ENCODE measurements around the gene PHACTR2. TPM values are rescaled to one million over a fixed set of nuclear protein-coding genes. Genes with fewer than 3 reads are reported as not detected.

PHACTR2 gene
- total RNA-seq, 4 donors from 2014 or later = 50.8 to 102 (median 65.1) TPM

DNA sequence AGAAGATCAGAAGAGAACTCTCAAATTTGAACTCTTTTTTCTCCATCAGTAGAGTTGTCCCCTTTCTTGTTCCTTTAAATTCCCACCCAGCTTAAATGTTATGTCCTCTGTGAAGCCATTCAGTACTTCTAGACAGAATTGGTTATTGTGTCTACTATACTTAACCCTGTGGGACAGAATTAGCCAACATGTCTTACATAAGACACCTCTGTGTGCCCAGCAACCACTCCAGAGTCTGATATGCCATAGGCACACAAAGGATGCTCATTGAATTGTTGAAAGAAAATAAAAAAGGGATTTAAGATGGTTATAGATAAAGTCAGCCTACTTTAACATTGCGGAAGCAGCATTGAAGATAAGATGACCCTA is 88.4 kb downstream of the PHACTR2 start:
- ATAC-seq (ENCODE audit: low FRiP score) (no peak), DNase-seq (ENCODE audit: low spot score) (no peak)
- TF ChIP-seq, protein P1, sequence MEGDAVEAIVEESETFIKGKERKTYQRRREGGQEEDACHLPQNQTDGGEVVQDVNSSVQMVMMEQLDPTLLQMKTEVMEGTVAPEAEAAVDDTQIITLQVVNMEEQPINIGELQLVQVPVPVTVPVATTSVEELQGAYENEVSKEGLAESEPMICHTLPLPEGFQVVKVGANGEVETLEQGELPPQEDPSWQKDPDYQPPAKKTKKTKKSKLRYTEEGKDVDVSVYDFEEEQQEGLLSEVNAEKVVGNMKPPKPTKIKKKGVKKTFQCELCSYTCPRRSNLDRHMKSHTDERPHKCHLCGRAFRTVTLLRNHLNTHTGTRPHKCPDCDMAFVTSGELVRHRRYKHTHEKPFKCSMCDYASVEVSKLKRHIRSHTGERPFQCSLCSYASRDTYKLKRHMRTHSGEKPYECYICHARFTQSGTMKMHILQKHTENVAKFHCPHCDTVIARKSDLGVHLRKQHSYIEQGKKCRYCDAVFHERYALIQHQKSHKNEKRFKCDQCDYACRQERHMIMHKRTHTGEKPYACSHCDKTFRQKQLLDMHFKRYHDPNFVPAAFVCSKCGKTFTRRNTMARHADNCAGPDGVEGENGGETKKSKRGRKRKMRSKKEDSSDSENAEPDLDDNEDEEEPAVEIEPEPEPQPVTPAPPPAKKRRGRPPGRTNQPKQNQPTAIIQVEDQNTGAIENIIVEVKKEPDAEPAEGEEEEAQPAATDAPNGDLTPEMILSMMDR (IDR thresholded peaks at IDR 0.05) = no peak

DNA sequence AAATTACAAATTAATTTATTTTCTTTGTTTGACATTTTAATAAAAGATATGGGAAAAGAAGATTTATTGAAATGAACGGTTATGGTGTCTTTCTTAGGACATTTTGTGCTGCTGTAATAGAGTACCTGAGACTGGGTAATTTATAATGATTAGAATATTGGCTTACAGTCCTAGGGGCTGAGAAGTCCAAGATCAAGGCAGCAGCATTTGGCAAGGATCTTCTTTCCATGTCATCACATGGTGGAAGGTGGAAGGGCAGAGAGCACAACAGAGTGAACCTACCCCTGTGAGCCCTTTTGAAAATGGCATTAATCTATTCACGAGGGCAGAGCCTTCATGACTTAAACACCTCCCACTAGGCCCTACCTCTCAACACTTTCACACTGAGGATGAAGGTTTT is 89.7 kb downstream of the PHACTR2 start:
- no peak for ATAC-seq (ENCODE audit: low FRiP score)
- TF ChIP-seq, protein P1 (IDR thresholded peaks at IDR 0.05) = no peak
- no peak for DNase-seq (ENCODE audit: low spot score)

GRCh38 chr6:143772116-143773086 is 94.6 kb downstream of the PHACTR2 start:
- TF ChIP-seq, protein P1 (IDR thresholded peaks at IDR 0.05) = no peak
- ATAC-seq (ENCODE audit: low FRiP score) = no peak
- DNase-seq (ENCODE audit: low spot score) = no peak

DNA sequence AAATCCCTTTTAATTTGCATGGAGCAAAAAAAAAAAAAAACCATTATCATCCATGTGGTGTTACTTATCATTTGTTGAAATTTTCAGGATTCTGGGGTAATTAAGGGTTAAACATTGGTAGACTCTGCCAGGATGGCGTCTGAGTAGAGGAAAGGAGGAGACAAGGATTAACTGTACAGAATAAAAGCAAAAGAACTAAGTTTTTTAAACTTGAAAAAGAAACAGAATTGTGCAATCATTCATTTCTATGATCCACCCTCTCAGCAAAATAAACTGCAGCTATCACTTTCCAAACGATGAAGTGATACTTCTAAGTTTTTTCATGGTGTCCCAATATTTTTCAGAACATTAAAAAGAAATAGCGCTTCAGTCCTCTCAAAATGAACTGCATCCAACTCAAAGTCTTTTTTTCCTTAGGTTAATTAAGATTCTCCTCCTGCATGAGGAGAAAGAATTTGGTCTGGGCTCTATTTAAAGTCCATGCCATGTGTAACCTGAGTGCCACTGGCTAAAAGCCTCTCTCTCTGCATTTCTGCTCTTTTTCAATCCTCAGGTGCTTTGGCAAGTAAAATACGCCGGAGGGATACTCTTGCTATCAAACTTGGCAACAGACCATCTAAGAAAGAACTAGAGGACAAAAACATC is 95.9 kb downstream of the PHACTR2 start:
- DNase-seq (ENCODE audit: low spot score) (no peak), ATAC-seq (ENCODE audit: low FRiP score) (peak; percentile 55)
- TF ChIP-seq, protein P1 (IDR thresholded peaks at IDR 0.05) = no peak

GRCh38 chr6:143774347-143774746 is 96.6 kb downstream of the PHACTR2 start:
- no peak for DNase-seq (ENCODE audit: low spot score)
- ATAC-seq (ENCODE audit: low FRiP score) = no peak
- TF ChIP-seq, protein P1 (IDR thresholded peaks at IDR 0.05) = no peak

- TF ChIP-seq, protein P1 (IDR thresholded peaks at IDR 0.05) = no peak
- no peak for ATAC-seq (ENCODE audit: low FRiP score)
- no peak for DNase-seq (ENCODE audit: low spot score)
These were observed 97.6 kb downstream of the PHACTR2 start for GRCh38 chr6:143775336-143775735.
